HT1080 (cell line): ENCODE results near the gene PTGFRN. TPM values are rescaled to one million over a fixed set of nuclear protein-coding genes. Genes with fewer than 3 reads are reported as not detected.
"Not testable (repeated sequence)": the region's sequence is repeated elsewhere in the genome, so short reads cannot be mapped to it uniquely, and the experiment has no call there.

Experiments used
- DNase-seq: peaks from one replicate; pipeline ENCODE4 v3.0.0-alpha.2; 2015; ENCODE audit warnings: low read depth
- total RNA-seq: library from RNA; depleted of rRNA; stranded (reverse); fragments of >200 nt; shearing (Covaris generic); gene quantifications from 2 replicates; pipeline ENCODE4 v1.2.3, GENCODE V29; 2014

Gene PTGFRN
- total RNA-seq, 1 experiment from 2014 or later = 54.1 TPM

DNA sequence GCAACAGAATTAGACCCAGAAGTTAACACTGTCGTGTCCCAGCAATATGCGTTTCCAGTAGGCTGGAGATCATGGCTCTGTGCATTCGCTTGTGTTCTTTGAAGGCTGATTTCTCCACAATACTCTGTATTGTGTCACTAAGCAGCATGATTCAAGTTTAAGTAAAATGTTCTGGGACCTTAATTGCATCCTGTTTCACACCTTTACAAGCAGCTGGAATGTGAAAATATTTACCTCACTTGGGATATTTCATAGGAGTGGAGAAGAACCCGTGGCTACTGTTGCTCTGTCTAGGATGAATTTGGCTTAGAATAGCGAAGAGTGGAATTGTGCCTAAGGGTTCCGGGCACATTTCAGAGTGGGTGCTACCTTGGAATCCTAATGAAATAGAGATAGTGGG, 6.3 kb downstream of the PTGFRN start:
- no peak for DNase-seq

DNA sequence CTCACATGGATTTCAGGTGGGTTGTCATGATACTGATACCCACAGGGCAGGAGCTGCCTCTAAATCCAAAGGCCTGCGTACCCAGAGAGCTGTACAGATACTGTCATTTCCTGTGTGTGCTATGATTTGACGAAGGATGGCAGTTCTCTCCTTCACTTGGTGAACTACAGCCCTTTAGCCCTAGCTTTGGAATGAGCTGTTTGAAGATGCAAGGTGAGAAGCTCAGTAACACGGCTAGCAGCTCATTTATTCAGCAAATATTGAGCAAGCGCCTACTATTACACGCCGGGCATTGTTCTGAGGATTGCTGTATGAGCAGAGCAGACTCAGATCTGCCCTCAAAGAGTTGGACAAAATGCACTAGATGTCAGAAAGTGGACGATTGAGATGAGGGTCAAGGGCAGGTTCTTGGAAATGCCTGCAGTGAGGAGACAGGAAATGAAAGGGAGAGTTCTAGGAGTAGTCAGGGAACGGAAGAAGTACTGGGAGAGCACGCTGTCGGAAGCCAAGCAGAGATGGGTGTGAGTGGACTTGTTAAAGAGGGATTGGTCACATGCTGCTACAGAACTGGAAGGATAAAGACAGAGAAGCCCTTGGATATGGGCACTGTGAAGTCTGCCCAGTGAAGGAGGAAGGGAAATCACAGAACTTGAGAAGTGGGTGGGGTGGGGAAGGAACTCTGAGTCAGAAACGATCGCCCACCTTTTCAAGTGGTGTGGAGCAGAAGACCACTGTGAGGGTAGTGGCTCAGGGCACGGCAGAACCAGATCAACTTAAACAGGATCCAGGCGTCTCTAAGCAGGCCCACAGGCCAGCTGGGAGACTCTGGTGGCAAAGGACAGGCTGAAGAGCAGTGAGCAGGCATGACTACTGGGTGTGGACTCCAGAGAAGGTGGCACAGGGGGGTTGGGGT, 7.1 kb downstream of the PTGFRN start:
- DNase-seq = no peak

DNA sequence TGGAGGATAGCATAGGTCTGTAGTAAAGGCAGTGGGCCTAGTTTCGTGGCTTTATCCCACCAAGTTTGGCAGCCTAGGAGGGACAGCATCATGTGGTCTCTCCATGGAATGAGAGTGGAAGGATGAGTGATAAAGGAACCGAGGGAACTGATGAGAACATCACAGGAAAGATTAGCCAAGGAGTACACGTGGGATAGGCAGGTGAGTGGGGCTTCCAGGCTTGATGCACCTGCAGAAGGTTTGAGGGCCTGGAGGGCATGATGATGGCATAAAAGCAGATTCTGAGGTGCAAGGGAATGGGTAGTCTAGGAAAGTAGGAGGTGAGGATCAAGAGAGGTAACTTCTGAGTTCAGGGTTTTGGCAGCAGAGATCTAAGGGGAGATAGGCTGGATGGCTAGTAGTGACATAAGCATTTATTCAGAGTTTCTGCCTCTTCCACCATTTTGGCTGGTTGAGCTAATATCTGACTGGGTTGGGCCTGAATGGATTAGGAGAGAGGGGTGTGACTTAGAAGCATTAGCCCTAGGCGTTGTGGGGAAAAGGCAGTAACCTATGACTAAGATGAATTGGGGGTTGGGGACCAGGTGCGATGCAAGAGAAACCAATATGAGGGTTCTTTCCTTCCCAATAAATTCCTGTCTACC, 9.1 kb downstream of the PTGFRN start:
- no peak for DNase-seq

GRCh38 chr1:116919802-116920201, 10.1 kb downstream of the PTGFRN start:
- no peak for DNase-seq

DNA sequence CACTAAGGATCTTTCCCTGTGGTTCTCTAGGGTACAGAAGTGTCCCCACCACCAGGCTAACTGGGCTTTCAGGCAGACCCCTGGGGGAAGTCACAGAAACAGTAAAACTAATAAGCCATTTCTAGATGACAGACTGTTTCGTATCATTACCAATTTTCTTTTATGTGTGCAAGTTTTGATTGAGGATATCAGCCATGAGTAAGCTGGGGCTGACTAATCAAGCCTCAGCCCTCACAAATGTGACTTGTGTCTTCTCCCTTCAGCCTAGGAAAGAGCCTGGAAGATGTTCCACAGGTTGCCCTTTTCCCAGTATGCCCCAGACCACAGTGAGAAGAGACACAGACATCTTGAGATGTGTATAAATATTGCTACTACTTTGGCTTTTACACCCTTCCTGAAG, 10.5 kb downstream of the PTGFRN start:
- DNase-seq = peak; percentile 40

GRCh38 chr1:116921301-116921885, 11.7 kb downstream of the PTGFRN start:
- DNase-seq = no peak

- no peak for DNase-seq
These were observed 12.2 kb downstream of the PTGFRN start for GRCh38 chr1:116921937-116922336.

GRCh38 chr1:116923421-116923820, 13.7 kb downstream of the PTGFRN start:
- peak; percentile 64 for DNase-seq

- no peak for DNase-seq
These were observed 17.5 kb downstream of the PTGFRN start for GRCh38 chr1:116927049-116927798.

DNA sequence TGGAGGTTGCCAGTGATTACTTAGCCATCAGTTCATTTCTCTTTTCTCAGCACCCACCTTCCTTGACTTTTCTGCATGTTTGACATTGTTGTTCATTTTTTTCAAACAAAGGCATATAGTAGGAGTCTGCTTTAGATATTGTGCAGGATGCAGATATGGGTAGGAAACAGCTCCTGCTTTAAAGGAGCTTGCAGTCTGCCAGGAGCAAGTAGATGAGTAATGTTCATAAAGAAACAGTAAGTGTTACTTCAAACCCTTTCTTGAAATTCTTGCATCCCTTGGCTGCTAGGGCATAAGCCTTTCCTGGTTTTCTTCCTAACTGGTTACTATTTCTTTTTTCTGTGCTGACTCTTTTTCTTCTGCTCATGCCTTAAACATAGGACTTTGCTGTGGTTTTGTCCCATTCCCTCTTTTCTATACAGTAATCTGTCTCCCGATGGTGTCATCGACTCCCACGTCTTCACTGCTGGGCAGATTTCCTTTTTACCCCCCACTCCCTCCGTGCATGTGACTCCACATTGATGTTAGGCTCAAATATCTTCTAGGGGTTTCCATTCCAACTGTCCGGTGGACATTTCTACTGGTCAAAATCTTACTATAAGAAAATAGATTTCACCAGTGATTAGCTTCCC, 20.4 kb downstream of the PTGFRN start:
- DNase-seq = no peak

DNA sequence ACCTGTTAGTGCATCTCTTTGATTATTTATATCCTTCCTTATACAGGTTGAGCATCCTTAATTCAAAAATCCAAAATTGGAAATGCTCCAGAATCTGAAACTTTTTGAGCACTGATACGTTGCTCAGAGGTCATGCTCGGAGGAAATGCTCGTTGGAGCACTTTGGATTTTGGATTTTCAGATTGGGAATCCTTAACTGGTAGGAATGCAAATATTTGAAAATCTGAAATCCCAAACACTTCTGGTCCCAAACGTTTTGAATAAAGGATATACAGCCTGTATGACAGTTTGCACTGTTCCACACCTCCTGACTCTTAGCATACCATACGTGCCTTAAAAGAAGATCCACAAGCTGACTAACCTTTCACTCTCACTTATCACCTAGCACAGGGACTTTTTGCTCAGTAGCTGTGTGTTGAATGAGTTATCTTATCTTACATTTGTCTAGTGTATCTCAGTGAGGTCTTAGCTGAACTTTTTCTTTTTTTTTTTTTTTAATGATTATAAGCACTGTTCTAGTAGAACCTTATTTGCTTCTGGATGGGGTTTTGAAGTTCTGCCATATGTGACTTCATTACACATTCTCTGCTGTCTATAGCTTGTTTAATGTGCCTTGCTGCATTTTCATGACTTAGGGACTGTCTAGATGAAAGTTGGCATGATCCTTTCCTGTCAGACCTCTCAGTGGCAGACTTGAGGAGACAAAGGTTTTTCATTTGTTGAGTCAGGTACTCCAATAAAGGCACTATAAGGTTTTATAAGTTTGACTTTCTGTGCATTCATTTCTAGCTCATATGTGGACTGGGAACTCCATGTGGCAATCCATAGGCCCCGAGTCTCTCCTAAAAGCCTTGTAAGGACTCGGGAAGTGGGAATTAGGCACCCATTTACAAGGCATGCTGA, 21.6 kb downstream of the PTGFRN start:
- no peak for DNase-seq

DNA sequence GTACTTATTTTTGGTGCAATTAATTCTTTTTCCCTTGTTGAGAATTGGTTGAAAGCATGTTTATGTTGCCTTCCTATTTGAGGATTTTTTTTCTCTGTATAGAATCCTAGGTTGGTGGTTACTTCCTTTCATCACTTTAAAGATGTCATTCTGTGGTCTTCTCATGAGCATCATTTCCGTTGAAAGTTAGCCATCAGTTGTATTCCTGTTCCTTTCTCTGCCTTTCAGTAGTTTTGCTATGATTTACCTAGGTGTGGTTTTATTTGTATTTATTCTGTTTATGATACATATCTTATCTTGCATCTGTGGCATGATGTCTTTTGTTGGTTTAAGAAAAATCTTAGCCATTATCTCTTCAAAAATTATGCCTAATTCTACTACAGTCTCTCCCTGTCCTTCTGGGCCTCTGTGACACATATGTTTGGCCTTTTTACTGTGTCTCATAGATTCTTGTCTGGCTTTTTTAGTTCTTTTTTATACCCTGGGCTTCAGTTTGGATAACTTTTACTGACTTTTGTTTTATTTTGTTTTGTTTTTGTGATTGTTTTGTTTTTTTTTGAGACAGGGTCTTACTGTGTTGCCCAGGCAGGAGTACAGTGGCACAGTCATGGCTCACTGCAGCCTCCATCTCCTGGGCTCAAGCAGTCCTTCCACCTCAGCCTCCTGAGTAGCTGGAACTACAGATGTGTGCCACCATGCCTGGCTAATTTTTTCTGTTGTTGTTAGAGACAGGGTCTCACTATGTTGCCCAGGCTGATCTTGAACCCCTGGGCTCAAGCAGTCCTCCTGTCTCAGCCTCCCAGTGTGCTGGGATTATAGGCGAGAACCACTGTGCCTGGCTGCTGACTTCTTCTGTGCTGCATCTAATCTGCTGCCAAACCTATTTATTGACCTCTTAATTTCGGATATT, 24.1 kb downstream of the PTGFRN start:
- no peak for DNase-seq

DNA sequence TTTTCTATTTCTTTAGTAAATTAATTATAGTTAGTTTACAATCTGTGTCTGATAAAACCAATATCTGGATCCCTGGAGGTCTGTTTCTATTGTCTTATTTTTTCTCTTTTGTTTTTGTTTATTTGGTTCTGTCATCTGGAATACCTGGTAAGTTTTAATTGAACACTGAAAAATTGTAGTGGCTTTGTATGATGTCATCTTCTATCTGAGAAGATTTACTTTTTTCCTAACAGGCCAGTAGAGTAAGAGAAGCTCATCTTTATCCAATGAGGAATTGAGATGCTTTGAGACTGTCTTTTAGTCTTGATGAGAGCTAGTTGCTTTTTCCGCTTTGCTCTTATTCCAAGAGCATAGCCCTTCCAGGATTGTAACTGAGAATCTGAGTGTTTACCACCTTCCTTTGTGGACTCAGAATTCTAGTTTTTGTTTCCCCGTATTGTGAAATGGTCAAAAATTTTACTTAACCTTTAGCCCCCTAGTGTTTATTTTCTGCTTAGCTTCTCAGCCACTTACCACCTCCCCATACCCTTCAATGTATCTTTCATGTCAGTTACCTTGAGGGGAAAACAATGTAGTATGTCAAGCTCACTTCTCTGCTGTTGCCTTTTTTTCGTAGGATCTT, 25.0 kb downstream of the PTGFRN start:
- DNase-seq = no peak

DNA sequence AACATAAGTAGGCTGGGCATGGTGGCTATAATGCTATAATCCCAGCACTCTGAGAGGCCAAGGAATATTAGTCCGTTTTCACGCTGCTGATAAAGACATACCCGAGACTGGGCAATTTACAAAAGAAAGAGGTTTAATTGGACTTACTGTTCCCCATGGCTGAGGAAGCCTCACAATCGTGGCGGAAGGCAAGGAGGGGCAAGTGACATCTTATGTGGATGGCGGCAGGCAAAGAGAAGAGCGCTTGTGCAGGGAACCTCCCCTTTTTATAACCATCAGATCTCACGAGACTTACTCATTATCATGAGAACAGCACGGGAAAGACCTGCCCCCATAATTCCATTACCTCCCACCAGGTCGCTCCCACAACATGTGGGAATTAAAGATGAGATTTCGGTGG, 28.5 kb downstream of the PTGFRN start:
- no peak for DNase-seq

DNA sequence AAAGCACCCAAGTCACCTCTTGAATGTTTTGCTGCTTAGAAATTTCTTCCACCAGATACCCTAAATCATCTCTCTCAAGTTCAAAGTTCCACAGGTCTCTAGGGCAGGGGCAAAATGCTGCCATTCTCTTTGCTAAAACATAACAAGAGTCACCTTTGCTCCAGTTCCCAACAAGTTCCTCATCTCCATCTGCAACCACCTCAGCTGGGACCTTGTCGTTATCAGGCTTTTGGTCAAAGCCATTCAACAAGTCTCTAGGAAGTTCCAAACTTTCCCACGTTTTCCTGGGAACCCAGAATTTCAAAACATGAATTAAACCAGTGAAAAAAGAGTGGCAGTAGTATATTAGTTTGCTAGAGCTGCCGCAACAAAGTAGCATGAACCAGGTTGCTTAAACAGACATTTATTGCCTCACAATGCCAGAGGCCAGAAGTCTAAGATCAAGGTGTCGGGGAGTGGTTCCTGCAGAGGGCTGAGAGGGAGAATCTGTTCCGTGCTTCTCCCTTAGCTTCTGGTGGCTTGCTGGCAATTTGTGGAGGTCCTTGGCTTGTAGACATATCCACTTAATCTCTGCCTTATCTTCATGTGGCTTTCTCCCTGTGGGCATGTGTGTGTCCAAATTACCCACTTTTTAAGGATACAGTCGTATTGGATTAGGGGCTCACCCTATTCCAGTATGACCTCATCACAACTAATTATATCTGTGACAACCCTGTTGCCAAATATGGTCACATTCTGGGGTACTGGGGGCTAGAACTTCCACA, 30.2 kb downstream of the PTGFRN start:
- not testable (repeated sequence) for DNase-seq

GRCh38 chr1:116940814-116941599, 31.3 kb downstream of the PTGFRN start:
- DNase-seq = no peak

DNA sequence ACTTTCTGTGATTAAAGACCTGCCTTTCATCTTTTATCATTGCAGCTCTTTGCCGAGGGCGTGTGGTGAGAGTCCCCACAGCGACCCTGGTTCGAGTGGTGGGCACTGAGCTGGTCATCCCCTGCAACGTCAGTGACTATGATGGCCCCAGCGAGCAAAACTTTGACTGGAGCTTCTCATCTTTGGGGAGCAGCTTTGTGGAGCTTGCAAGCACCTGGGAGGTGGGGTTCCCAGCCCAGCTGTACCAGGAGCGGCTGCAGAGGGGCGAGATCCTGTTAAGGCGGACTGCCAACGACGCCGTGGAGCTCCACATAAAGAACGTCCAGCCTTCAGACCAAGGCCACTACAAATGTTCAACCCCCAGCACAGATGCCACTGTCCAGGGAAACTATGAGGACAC, 32.0 kb downstream of the PTGFRN start:
- DNase-seq = no peak
